Panc1 (cell line): ENCODE results near the gene ARL1.
"Not testable (repeated sequence)": the region's sequence is repeated elsewhere in the genome, so short reads cannot be mapped to it uniquely, and the experiment has no call there.

Experiments used
- POLR2AphosphoS5 ChIP-seq: IDR thresholded peaks from 2 replicates; pipeline ENCODE4 v1.6.1; 2012; ENCODE audit warnings: mild to moderate bottlenecking, low read depth, low read length, moderate library complexity
- REST ChIP-seq, 2 experiments: IDR thresholded peaks; 2 replicates each; pipeline ENCODE4 v1.6.1; 2011 to 2012; ENCODE audit warnings: low read depth in 2 of 2, control low read depth in 1 of 2, low read length in 1 of 2, mild to moderate bottlenecking in 1 of 2, moderate library complexity in 1 of 2; ENCODE audit not compliant: insufficient read depth in 1 of 2
- SIN3A ChIP-seq: IDR thresholded peaks from 2 replicates; pipeline ENCODE4 v1.6.1; 2012; ENCODE audit warnings: low read depth, mild to moderate bottlenecking, low read length, moderate library complexity, borderline replicate concordance; ENCODE audit not compliant: insufficient read depth
- TCF7L2 ChIP-seq: IDR thresholded peaks from 2 replicates; pipeline ENCODE4 v1.6.1; 2011; ENCODE audit warnings: mild to moderate bottlenecking, low read depth, low read length, inconsistent platforms
- TF ChIP-seq, protein P1 (sequence below): fragments of 450-650 bp; IDR thresholded peaks from 2 replicates; pipeline ENCODE4 v1.5.1; 2017; ENCODE audit warnings: mild to moderate bottlenecking

DNA sequence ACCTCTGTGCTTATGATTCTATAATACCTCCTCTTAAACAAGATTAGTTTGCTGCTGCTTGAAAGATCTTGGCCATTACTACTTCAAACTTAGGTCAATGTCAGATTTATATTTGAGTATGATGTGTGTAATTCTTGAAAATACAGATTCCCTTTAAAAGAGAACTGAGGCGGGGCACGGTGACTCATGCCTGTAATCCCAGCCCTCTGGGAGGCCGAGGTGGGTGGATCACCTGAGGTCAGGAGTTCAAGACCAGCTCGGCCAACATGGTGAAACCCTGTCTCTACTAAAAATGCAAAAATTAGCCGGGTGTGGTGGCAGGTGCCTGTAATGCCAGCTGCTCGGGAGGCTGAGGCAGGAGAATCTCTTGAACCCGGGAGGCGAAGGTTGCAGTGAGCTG lies 2.6 kb upstream of the ARL1 start:
- TF ChIP-seq, protein P1, sequence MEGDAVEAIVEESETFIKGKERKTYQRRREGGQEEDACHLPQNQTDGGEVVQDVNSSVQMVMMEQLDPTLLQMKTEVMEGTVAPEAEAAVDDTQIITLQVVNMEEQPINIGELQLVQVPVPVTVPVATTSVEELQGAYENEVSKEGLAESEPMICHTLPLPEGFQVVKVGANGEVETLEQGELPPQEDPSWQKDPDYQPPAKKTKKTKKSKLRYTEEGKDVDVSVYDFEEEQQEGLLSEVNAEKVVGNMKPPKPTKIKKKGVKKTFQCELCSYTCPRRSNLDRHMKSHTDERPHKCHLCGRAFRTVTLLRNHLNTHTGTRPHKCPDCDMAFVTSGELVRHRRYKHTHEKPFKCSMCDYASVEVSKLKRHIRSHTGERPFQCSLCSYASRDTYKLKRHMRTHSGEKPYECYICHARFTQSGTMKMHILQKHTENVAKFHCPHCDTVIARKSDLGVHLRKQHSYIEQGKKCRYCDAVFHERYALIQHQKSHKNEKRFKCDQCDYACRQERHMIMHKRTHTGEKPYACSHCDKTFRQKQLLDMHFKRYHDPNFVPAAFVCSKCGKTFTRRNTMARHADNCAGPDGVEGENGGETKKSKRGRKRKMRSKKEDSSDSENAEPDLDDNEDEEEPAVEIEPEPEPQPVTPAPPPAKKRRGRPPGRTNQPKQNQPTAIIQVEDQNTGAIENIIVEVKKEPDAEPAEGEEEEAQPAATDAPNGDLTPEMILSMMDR = not testable (repeated sequence)
- TF ChIP-seq REST (IDR thresholded peaks at IDR 0.05; ENCODE audit: insufficient read depth in 1 of 2, low read depth in 2 of 2, low read length in 1 of 2); POLR2AphosphoS5; SIN3A; TCF7L2: not testable (repeated sequence)
